Suprapubic skin (tissue), 4 donors: ENCODE measurements around the gene MEOX2. TPM values are rescaled to one million over a fixed set of nuclear protein-coding genes. Genes with fewer than 3 reads are reported as not detected.

Source experiments
- DNase-seq, 2 donors: peaks; one replicate each; pipeline ENCODE4 v3.0.0-alpha.2; 2019; ENCODE audit warnings: low spot score in 2 of 2
- H3K27ac ChIP-seq: fragments of 200-600 bp; sonication (generic); one replicate; pipeline ENCODE4 v1.5.1; 2019
- H3K27me3 ChIP-seq: fragments of 200-600 bp; sonication (generic); one replicate; pipeline ENCODE4 v1.5.1; 2019
- H3K36me3 ChIP-seq: fragments of 200-600 bp; sonication (generic); one replicate; pipeline ENCODE4 v1.5.1; 2019
- H3K4me1 ChIP-seq: fragments of 200-600 bp; sonication (generic); one replicate; pipeline ENCODE4 v1.5.1; 2019
- H3K4me3 ChIP-seq: fragments of 200-600 bp; sonication (generic); one replicate; pipeline ENCODE4 v1.5.1; 2019; ENCODE audit warnings: mild to moderate bottlenecking
- H3K9me3 ChIP-seq: fragments of 200-600 bp; sonication (generic); one replicate; pipeline ENCODE4 v1.5.1; 2019
- EP300 ChIP-seq: sonication (generic); formaldehyde crosslinking; IDR thresholded peaks from one replicate; pipeline ENCODE4 v1.6.1; 2017; ENCODE audit warnings: antibody characterized with exemption
- POLR2A ChIP-seq, 2 donors: fragments of 450-650 bp; IDR thresholded peaks; one replicate each; pipeline ENCODE4 v1.6.1; 2017; ENCODE audit warnings: antibody characterized with exemption in 2 of 2, mild to moderate bottlenecking in 2 of 2, moderate library complexity in 2 of 2
- POLR2AphosphoS5 ChIP-seq, 3 donors: sonication (generic); formaldehyde crosslinking; IDR thresholded peaks; one replicate each; pipeline ENCODE4 v1.6.1; 2017; ENCODE audit warnings: antibody characterized with exemption in 3 of 3
- WGBS: methylation state at CpG from one replicate; pipeline ENCODE4 v1.1.5; 2018; 5-methylcytosine and 5-hydroxymethylcytosine counted together
- total RNA-seq, 4 donors: library from RNA; depleted of rRNA; stranded (reverse); fragments of >200 nt; gene quantifications; one replicate each; pipeline ENCODE4 v1.1.0, GENCODE V29; 2016
- TF ChIP-seq, protein P1 (sequence below), 2 donors: fragments of 200-600 bp in 1 of 2; fragments of 450-650 bp in 1 of 2; sonication (generic) in 1 of 2; IDR thresholded peaks; one replicate each; pipeline ENCODE4 v1.5.1; 2016 to 2019; ENCODE audit warnings: antibody characterized with exemption in 2 of 2, mild to moderate bottlenecking in 1 of 2, moderate library complexity in 1 of 2

The MEOX2 gene
- total RNA-seq, 4 donors from 2014 or later = 1.0 to 8.9 (median 3.0) TPM

DNA sequence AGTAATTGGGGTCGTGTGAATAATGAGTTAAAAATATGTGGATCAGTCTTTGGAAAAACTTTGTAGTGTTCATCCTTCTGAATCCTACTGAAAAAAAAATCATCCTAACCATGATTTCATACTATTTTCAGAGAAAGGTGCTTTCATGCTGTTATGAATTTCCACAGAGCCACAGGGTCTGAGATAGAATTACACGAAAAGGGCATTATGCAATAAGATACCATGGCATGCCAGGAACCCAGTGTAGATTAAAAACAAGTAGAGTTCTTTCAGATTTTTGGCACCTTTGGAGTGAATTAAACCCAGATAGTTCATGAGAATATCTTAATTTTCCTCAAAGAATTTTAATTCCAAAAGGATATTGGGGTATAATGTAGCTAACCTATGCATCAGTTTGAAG is 77.2 kb downstream of the MEOX2 start:
- no peak for DNase-seq
- Histone ChIP-seq H3K27me3 (no peaks in the 10 kb centered on the region), H3K4me3 (no peak overlapping the region), H3K27ac (no peak overlapping the region), H3K4me1 (no peaks in the 10 kb centered on the region), H3K36me3 (no peaks in the 10 kb centered on the region), H3K9me3 (no peaks in the 10 kb centered on the region)
- 66% methylated on average over 2 of the region's 2 CpGs for WGBS
- TF ChIP-seq POLR2A (IDR thresholded peaks at IDR 0.05) = no peak
- TF ChIP-seq, protein P1, sequence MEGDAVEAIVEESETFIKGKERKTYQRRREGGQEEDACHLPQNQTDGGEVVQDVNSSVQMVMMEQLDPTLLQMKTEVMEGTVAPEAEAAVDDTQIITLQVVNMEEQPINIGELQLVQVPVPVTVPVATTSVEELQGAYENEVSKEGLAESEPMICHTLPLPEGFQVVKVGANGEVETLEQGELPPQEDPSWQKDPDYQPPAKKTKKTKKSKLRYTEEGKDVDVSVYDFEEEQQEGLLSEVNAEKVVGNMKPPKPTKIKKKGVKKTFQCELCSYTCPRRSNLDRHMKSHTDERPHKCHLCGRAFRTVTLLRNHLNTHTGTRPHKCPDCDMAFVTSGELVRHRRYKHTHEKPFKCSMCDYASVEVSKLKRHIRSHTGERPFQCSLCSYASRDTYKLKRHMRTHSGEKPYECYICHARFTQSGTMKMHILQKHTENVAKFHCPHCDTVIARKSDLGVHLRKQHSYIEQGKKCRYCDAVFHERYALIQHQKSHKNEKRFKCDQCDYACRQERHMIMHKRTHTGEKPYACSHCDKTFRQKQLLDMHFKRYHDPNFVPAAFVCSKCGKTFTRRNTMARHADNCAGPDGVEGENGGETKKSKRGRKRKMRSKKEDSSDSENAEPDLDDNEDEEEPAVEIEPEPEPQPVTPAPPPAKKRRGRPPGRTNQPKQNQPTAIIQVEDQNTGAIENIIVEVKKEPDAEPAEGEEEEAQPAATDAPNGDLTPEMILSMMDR (IDR thresholded peaks at IDR 0.05) = no peak
- no peak for TF ChIP-seq EP300
- no peak for TF ChIP-seq POLR2AphosphoS5 (IDR thresholded peaks at IDR 0.05)

DNA sequence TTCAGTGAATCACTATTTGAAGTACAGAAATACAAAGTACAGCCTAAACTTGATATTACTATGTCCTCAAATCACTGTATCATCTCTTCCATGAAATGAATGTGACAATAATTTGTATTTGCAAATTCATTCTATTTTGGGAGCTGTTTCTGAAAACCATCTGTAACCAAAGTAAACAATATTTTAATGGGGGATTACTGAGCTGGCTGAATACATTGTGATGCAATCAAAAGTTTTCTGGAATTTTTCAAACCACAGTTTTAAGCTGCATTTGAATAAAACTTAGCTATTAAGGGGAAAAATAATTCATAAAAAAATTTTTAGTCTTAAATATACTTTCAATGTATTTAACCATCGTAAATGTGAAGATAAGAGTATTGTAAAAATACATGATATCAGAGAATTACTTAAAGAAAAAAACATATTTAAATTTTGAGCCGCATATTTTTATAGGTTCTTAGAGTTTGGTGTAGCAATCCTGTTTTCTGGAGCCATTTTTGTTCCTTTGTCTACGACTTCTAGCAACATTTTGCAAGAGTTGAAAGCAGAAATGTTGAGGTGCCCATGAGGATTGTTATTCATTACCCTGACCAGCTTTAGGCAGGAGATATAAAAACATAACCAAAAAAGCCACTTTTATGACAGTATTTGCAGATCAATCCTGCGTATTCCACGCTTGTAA is 78.8 kb downstream of the MEOX2 start:
- no peaks in the 10 kb centered on the region for H3K27me3 ChIP-seq
- no peak overlapping the region for H3K27ac ChIP-seq
- DNase-seq = no peak
- no peaks in the 10 kb centered on the region for H3K4me1 ChIP-seq
- WGBS = 67% methylated on average over 5 of the region's 5 CpGs
- H3K4me3 ChIP-seq = no peak overlapping the region
- TF ChIP-seq POLR2A (IDR thresholded peaks at IDR 0.05) = no peak
- TF ChIP-seq POLR2AphosphoS5 (IDR thresholded peaks at IDR 0.05) = no peak
- no peak for TF ChIP-seq EP300
- TF ChIP-seq, protein P1 (IDR thresholded peaks at IDR 0.05) = no peak
- no peaks in the 10 kb centered on the region for H3K36me3 ChIP-seq
- H3K9me3 ChIP-seq = no peaks in the 10 kb centered on the region

DNA sequence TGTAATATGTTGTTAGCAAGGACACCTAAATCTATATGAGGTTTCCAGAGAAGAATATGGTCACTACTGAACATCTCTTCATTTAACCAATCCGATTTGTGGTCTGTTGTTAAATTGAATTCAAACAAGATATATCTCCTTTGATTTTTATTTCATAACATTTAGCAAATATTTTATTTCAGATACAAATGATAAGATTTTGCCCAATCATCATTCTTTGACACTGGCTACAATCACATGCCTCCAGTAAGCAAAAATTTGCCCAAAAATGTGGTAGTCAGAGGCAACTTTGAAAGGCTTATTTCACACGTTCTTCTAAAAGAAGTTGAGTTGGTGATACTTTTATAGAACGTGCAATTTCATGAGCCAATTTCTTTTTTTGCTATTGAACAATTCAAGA is 79.9 kb downstream of the MEOX2 start:
- no peaks in the 10 kb centered on the region for H3K27me3 ChIP-seq
- H3K36me3 ChIP-seq = no peaks in the 10 kb centered on the region
- no peak overlapping the region for H3K27ac ChIP-seq
- no peaks in the 10 kb centered on the region for H3K4me1 ChIP-seq
- H3K9me3 ChIP-seq = no peaks in the 10 kb centered on the region
- TF ChIP-seq, protein P1 (IDR thresholded peaks at IDR 0.05) = no peak
- TF ChIP-seq POLR2AphosphoS5 (IDR thresholded peaks at IDR 0.05) (no peak), EP300 (no peak), POLR2A (IDR thresholded peaks at IDR 0.05) (no peak)
- 84% methylated on average over 3 of the region's 3 CpGs for WGBS
- no peak for DNase-seq
- H3K4me3 ChIP-seq = no peak overlapping the region

DNA sequence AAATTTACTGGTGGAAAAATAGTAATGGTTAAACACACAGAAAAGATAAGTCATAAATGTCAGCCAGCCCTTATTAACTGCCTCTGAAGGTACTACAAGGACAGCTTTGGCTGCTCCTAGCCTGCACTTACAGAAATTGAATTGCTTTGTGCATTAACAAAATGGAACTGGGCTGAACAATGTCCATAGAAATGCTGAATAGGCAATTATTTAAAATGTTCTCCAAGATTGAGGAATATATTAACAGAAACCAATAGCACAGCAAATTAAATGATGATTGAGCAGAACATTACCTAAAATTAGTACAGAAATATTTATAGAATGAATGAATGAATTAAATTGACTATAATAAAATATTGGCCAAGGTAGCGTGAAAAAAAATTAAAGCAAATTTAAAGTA is 82.3 kb downstream of the MEOX2 start:
- Histone ChIP-seq H3K36me3 (no peaks in the 10 kb centered on the region), H3K27me3 (no peaks in the 10 kb centered on the region), H3K9me3 (no peaks in the 10 kb centered on the region), H3K4me1 (no peaks in the 10 kb centered on the region), H3K4me3 (no peak overlapping the region), H3K27ac (no peak overlapping the region)
- no peak for TF ChIP-seq POLR2A (IDR thresholded peaks at IDR 0.05)
- no peak for TF ChIP-seq POLR2AphosphoS5 (IDR thresholded peaks at IDR 0.05)
- no peak for TF ChIP-seq EP300
- TF ChIP-seq, protein P1 (IDR thresholded peaks at IDR 0.05) = no peak
- no peak for DNase-seq
- 96% methylated on average over 1 of the region's 1 CpG for WGBS

DNA sequence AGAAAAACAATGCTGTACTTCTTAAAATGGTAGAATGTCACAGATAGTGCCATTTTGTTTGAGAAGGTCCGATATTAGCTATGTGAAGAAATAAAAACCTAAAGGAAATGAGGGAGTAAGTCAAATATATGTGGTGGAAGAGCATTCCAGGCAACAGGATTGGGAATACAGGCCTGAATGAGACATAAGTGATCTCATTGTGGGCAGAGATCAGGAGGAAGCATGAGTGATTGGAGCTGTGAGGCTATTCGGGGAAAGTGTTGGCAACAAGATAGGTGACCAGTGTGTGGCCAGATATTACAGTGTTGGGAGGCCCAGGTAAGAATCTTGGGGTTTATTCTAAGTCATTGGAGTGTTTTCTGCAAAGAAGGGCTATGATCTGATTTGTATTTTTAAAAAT is 83.4 kb downstream of the MEOX2 start:
- no peaks in the 10 kb centered on the region for H3K36me3 ChIP-seq
- 67% methylated on average over 2 of the region's 2 CpGs for WGBS
- H3K9me3 ChIP-seq = no peaks in the 10 kb centered on the region
- no peak overlapping the region for H3K4me3 ChIP-seq
- H3K27me3 ChIP-seq = no peaks in the 10 kb centered on the region
- no peak overlapping the region for H3K27ac ChIP-seq
- H3K4me1 ChIP-seq = no peaks in the 10 kb centered on the region
- DNase-seq = no peak
- TF ChIP-seq, protein P1 (IDR thresholded peaks at IDR 0.05) = no peak
- TF ChIP-seq EP300 = no peak
- TF ChIP-seq POLR2AphosphoS5 (IDR thresholded peaks at IDR 0.05) = no peak
- TF ChIP-seq POLR2A (IDR thresholded peaks at IDR 0.05) = no peak
